Measurements from ENCODE around the gene LAMA2.

Gene LAMA2

DNA sequence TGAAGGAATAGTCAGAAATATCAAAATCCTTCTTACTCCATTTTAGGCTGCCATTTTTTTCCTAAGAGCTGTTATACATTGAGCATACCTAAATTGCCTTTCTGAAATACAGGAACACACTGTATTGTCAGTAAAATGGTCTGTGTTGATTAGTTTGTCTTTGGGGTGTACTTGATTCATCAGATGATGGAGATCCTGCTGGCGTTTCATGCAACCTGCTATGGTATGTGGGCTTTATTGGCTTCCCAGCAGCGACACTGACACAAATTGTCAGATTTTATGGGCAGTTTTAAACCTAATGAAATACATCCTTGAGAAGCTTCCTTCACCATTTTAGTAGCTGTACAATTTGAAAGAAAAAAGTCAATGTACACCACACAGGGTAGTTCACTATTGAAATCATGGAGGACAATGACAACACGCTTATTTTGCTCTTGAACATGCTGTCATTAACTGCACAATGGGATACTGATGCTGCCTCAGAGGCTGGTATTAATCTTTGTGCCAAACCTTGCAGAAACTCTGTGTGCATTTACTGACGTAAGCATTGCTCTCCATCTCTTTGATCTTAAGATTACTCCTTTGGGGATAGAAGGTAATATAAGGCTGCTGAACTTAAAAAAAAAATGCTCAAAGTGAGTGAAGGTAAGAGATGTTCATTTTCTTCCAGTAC lies 124.9 kb downstream of the LAMA2 start:
- H3K9me3 ChIP-seq (ENCODE audit: control insufficient read depth, insufficient read depth, low read length), result no peaks in the 10 kb centered on the region
- no peak overlapping the region for H3K9ac ChIP-seq (ENCODE audit: low read depth, low read length)
- peaks cover 9% of the 10 kb centered on the region; the same call in 1 of the 2 replicates for H3K4me1 ChIP-seq (ENCODE audit: insufficient read depth, low read length)
- H3K36me3 ChIP-seq (ENCODE audit: insufficient read depth, low read length), result no peaks in the 10 kb centered on the region

DNA sequence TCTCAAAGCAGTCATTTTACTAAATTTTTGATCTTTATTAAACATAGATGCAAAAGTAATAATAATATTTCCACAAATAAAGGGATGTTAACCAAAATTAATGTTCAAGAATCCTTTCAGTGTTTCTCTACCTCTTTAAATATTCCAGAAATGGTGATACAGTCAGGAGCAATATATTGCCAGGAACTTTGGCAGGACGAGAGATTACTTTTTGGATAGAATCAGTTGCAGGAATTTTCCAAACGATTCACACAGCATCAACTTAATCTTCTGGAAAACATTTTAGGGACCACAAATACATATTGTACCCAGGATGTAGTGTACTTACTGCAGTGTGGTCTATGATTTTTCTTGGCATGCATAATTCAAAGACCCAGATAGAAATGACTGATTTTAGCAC lies 125.7 kb downstream of the LAMA2 start:
- peaks cover 9% of the 10 kb centered on the region; the same call in 1 of the 2 replicates for H3K4me1 ChIP-seq (ENCODE audit: insufficient read depth, low read length)

DNA sequence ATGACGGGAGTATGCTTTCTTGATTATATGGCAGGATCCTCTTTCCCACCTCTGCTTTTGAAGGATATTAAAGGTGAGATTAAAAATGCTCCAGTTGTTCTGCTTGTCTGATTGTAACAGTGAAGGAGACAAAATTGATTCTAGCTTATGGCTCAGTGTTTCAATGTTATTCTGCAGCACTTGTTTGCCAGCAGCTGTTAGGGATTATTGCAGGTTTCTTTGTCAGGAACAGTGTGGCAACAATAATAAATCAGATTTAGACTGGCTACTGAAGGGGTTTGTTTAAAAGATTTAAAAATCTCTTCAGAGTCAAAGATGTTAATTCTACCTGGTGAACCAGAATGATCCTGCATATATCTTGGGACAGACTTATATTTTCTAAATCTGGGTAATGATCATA lies 126.9 kb downstream of the LAMA2 start:
- H3K9me3 ChIP-seq (ENCODE audit: control insufficient read depth, insufficient read depth, low read length), result no peaks in the 10 kb centered on the region
- no peaks in the 10 kb centered on the region for H3K36me3 ChIP-seq (ENCODE audit: insufficient read depth, low read length)
- H3K9ac ChIP-seq (ENCODE audit: low read depth, low read length), result no peak overlapping the region
- H3K4me1 ChIP-seq (ENCODE audit: insufficient read depth, low read length), result peaks cover 9% of the 10 kb centered on the region; the same call in 1 of the 2 replicates

More for the DNA sequence above, 125.7 kb downstream of the LAMA2 start:
- H3K36me3 ChIP-seq (ENCODE audit: insufficient read depth, low read length), result no peaks in the 10 kb centered on the region
- no peaks in the 10 kb centered on the region for H3K9me3 ChIP-seq (ENCODE audit: control insufficient read depth, insufficient read depth, low read length)
- no peak overlapping the region for H3K9ac ChIP-seq (ENCODE audit: low read depth, low read length)

GRCh38 chr6:129014302-129014701 lies 131.4 kb downstream of the LAMA2 start:
- no peaks in the 10 kb centered on the region for H3K36me3 ChIP-seq (ENCODE audit: insufficient read depth, low read length)
- no peaks in the 10 kb centered on the region for H3K4me1 ChIP-seq (ENCODE audit: insufficient read depth, low read length)
- no peak overlapping the region for H3K9ac ChIP-seq (ENCODE audit: low read depth, low read length)
- no peaks in the 10 kb centered on the region for H3K9me3 ChIP-seq (ENCODE audit: control insufficient read depth, insufficient read depth, low read length)

DNA sequence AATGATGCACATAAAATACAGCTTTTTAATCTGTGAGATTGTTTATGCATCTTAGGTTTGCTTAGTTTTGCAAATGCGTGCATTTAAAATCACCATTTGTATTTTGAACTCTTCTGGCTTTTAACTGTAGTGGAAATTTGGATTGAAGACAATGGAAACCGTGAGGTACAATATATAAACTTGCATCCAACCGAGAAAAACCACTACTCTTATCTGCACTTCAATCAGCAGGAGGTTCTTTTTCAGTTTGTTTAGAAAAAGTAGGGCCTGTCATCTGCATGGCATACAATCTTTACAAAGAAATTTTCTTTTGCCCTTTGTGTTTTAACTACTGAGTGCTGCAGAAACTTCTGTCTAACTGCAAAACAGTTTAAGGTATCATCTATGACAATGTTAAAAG lies 132.8 kb downstream of the LAMA2 start:
- no peak overlapping the region for H3K9ac ChIP-seq (ENCODE audit: low read depth, low read length)
- H3K36me3 ChIP-seq (ENCODE audit: insufficient read depth, low read length), result no peaks in the 10 kb centered on the region
- H3K9me3 ChIP-seq (ENCODE audit: control insufficient read depth, insufficient read depth, low read length), result no peaks in the 10 kb centered on the region
- no peaks in the 10 kb centered on the region for H3K4me1 ChIP-seq (ENCODE audit: insufficient read depth, low read length)

DNA sequence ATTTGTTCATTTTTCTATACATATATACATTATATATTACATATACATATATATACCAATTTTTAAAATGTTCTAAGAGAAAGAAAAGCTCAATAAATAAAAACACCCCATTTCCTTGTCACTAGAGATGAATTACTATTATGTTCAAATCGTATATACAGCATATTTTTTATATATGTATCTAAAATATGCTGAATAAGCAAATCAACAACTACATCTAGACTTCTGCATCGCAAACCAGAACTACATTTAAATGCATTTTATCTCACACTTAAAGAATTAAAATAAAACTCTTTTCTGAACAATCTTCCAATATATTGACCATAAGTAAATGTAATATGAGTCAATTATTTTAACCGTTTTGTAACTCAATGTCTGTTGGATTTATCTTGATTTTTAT lies 133.9 kb downstream of the LAMA2 start:
- no peaks in the 10 kb centered on the region for H3K36me3 ChIP-seq (ENCODE audit: insufficient read depth, low read length)
- H3K9ac ChIP-seq (ENCODE audit: low read depth, low read length), result no peak overlapping the region
- H3K9me3 ChIP-seq (ENCODE audit: control insufficient read depth, insufficient read depth, low read length), result no peaks in the 10 kb centered on the region
- no peaks in the 10 kb centered on the region for H3K4me1 ChIP-seq (ENCODE audit: insufficient read depth, low read length)

DNA sequence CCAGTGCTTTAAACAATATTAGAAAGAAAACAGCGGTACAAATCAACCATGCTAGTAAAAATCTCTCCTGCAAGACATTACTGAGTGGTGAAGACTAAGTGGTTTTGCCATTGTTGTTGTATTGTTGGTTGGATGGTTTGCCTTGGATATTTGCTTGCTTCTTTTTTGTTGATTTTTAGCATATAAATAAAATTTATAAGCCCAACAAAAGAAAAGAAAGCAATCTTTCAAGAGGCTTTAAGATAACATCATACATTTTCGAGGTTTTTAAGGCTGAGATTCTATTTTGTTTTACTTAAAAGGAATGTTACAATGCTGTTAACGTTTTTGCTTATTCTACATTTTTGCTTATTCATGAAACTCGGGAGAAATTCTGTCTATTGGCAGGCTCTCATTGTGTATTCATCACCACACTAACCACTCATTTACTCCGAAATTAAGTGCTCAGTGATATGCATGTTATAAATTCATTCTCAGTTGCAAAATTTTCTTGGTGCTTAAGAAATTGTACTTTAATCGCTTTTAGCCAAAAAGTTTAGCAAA lies 139.1 kb downstream of the LAMA2 start:
- H3K9ac ChIP-seq (ENCODE audit: low read depth, low read length), result no peak overlapping the region
- H3K4me1 ChIP-seq (ENCODE audit: insufficient read depth, low read length), result no peaks in the 10 kb centered on the region
- H3K36me3 ChIP-seq (ENCODE audit: insufficient read depth, low read length), result no peaks in the 10 kb centered on the region
- no peaks in the 10 kb centered on the region for H3K9me3 ChIP-seq (ENCODE audit: control insufficient read depth, insufficient read depth, low read length)

DNA sequence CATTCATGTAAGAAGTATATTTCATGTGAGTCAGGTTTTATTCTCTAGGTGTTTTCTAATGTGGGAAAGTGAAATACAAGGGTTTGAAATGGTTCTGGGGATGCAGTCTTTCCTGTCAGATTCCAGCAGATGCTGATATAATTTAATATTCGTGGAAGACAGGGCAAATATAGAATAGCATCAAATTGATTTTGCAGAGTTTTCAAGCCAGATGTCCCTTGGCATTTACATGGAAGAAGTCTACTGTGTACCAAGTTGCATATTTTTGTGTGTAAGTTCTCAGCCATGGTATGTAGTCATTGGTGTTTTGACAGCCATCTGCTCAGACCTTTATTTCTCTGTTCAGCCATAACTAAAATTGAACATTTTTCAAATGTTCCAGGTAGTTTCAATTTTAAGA lies 143.7 kb downstream of the LAMA2 start:
- Histone ChIP-seq H3K9ac (ENCODE audit: low read depth, low read length) (no peak overlapping the region), H3K4me1 (ENCODE audit: insufficient read depth, low read length) (peaks cover 5% of the 10 kb centered on the region; the same call in 1 of the 2 replicates), H3K9me3 (ENCODE audit: control insufficient read depth, insufficient read depth, low read length) (no peaks in the 10 kb centered on the region), H3K36me3 (ENCODE audit: insufficient read depth, low read length) (no peaks in the 10 kb centered on the region)

DNA sequence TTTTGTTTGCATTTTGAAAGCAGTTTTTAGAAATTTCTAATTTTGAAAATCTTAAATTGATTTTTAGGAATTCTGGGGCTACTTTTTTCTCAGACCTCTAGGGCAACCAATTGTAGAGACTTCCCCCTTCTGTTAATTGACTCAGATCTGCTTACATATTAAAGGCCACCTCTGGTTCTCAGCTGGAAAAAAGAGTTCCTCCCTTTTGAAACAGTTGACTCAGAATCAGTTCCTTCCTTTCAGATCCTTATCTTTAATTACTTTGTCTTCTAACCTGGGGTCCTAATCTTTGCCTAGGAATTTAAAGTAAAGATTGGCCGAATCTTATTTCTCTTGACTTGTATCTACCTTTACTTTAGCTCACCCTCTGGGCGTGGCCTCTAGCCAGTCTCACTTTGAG lies 146.8 kb downstream of the LAMA2 start:
- peaks cover 5% of the 10 kb centered on the region; the same call in 1 of the 2 replicates for H3K4me1 ChIP-seq (ENCODE audit: insufficient read depth, low read length)

GRCh38 chr6:129030215-129030614 lies 147.3 kb downstream of the LAMA2 start:
- H3K9me3 ChIP-seq (ENCODE audit: control insufficient read depth, insufficient read depth, low read length), result no peaks in the 10 kb centered on the region
- no peak overlapping the region for H3K9ac ChIP-seq (ENCODE audit: low read depth, low read length)
- H3K4me1 ChIP-seq (ENCODE audit: insufficient read depth, low read length), result peaks cover 5% of the 10 kb centered on the region; the same call in 1 of the 2 replicates
- H3K36me3 ChIP-seq (ENCODE audit: insufficient read depth, low read length), result no peaks in the 10 kb centered on the region

More for the DNA sequence above, 146.8 kb downstream of the LAMA2 start:
- Histone ChIP-seq H3K9ac (ENCODE audit: low read depth, low read length) (no peak overlapping the region), H3K36me3 (ENCODE audit: insufficient read depth, low read length) (no peaks in the 10 kb centered on the region), H3K9me3 (ENCODE audit: control insufficient read depth, insufficient read depth, low read length) (no peaks in the 10 kb centered on the region)

- H3K9ac ChIP-seq (ENCODE audit: low read depth, low read length), result no peak overlapping the region
- no peaks in the 10 kb centered on the region for H3K9me3 ChIP-seq (ENCODE audit: control insufficient read depth, insufficient read depth, low read length)
- H3K4me1 ChIP-seq (ENCODE audit: insufficient read depth, low read length), result peaks cover 5% of the 10 kb centered on the region; the same call in 1 of the 2 replicates
- no peaks in the 10 kb centered on the region for H3K36me3 ChIP-seq (ENCODE audit: insufficient read depth, low read length)
These were observed 148.2 kb downstream of the LAMA2 start for GRCh38 chr6:129031051-129031599.

DNA sequence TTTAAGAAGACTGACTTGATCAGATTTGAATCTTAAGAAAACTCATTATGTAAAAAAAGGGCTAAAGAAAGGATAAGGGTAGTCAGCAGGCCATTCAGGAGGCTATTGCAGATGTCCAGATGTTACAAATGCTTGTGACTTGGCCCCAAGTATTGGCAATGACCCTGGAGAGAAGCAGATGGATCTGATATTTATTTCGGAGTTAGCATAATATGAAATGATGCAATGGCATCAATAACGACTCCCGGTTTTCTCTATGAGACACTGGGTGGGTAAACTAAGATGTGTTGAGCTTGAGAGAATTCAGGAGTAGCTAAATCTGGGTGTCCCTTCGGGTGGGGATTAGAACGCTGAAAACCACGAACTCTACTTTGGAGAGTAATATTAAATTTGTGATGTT lies 149.7 kb downstream of the LAMA2 start:
- Histone ChIP-seq H3K4me1 (ENCODE audit: insufficient read depth, low read length) (peaks cover 5% of the 10 kb centered on the region; the same call in 1 of the 2 replicates), H3K36me3 (ENCODE audit: insufficient read depth, low read length) (no peaks in the 10 kb centered on the region), H3K9me3 (ENCODE audit: control insufficient read depth, insufficient read depth, low read length) (no peaks in the 10 kb centered on the region), H3K9ac (ENCODE audit: low read depth, low read length) (no peak overlapping the region)

DNA sequence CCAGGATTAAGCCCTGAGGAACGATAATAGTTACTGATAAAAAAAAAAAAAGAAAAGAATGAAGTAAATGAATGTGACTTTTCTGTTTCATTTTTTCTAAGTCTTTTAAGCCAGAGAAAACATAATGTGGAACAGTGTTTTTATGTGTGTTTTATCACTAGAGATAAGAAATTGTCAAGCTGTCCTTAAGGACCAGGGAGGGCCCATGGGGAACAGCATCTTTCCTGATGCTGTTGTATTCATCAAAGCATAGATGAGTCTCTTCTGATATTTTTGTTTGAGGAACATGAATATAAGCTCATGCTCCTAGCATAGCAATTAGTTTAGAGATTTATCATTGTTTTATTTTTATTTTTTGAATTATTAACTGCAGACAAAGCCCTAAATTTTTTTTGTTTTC lies 150.2 kb downstream of the LAMA2 start:
- Histone ChIP-seq H3K36me3 (ENCODE audit: insufficient read depth, low read length) (no peaks in the 10 kb centered on the region), H3K9ac (ENCODE audit: low read depth, low read length) (no peak overlapping the region), H3K4me1 (ENCODE audit: insufficient read depth, low read length) (peaks cover 5% of the 10 kb centered on the region; the same call in 1 of the 2 replicates), H3K9me3 (ENCODE audit: control insufficient read depth, insufficient read depth, low read length) (no peaks in the 10 kb centered on the region)

DNA sequence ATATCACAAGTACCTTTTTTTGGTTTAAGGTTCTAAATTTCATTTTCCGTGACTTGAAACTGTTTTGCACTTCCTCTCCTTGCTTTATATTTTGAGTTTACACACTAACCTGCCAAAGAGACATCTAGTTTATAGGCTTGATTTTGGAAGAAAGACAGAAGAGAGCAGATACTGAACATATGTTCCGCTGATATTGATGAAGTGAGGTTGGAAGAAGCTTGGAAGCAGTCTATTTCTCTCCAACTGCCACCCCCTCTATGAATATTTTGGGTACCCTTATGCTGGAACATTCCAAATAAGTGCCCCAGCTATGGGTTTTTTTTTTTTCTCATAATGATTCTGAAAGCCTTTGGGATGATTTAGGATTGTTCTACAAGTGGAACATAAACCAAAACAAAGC lies 150.6 kb downstream of the LAMA2 start:
- no peaks in the 10 kb centered on the region for H3K9me3 ChIP-seq (ENCODE audit: control insufficient read depth, insufficient read depth, low read length)
- peaks cover 5% of the 10 kb centered on the region; the same call in 1 of the 2 replicates for H3K4me1 ChIP-seq (ENCODE audit: insufficient read depth, low read length)
- H3K36me3 ChIP-seq (ENCODE audit: insufficient read depth, low read length), result no peaks in the 10 kb centered on the region
- H3K9ac ChIP-seq (ENCODE audit: low read depth, low read length), result no peak overlapping the region

GRCh38 chr6:129041563-129041962 lies 158.6 kb downstream of the LAMA2 start:
- H3K36me3 ChIP-seq (ENCODE audit: insufficient read depth, low read length), result no peaks in the 10 kb centered on the region
- no peaks in the 10 kb centered on the region for H3K4me1 ChIP-seq (ENCODE audit: insufficient read depth, low read length)
- H3K9me3 ChIP-seq (ENCODE audit: control insufficient read depth, insufficient read depth, low read length), result no peaks in the 10 kb centered on the region
- no peak overlapping the region for H3K9ac ChIP-seq (ENCODE audit: low read depth, low read length)

All from ES-I3 (cell line).